SK-N-SH (cell line): Measurements from ENCODE around the gene CPA3. TPM values are rescaled to one million over a fixed set of nuclear protein-coding genes. Genes with fewer than 3 reads are reported as not detected.

Experiments used
- CTCF ChIA-PET: fragments of 300-600, 350-600 bp; formaldehyde crosslinking; extraction: SDS; loops from one replicate; lab custom pipeline; 2021; lab: Yijun Ruan, JAX
- POLR2A ChIA-PET: fragments of 350-600 bp; sonication (Branson Sonifier 250); formaldehyde crosslinking; extraction: SDS; loops from one replicate; lab custom pipeline; 2020; ENCODE audit warnings: antibody characterized with exemption, inconsistent platforms; lab: Yijun Ruan, JAX
- DNase-seq: peaks from one replicate; pipeline ENCODE4 v3.0.0; 2012
- H2AFZ ChIP-seq: fragments of 200-600 bp; sonication (generic); 2 replicates; pipeline ENCODE4 v1.8.1; 2016; ENCODE audit warnings: antibody characterized with exemption, mild to moderate bottlenecking, low read depth
- H3F3A ChIP-seq: fragments of 200-600 bp; sonication (generic); replicated peaks from 2 replicates; pipeline ENCODE3; 2016; ENCODE audit warnings: antibody characterized with exemption, mild to moderate bottlenecking; ENCODE audit not compliant: insufficient read depth
- H3K27ac ChIP-seq, 2 experiments: fragments of 200-500 bp in 1 of 2; fragments of 200-600 bp in 1 of 2; sonication (Bioruptor generic) in 1 of 2; sonication (generic), shearing (Covaris generic) in 1 of 2; 2 replicates each; pipeline versions ENCODE4 v1.5.1 to v1.6.1; 2014 to 2016; ENCODE audit warnings: low read depth in 2 of 2, inconsistent platforms in 1 of 2, low read length in 1 of 2, mild to moderate bottlenecking in 1 of 2, mixed read lengths in 1 of 2
- H3K27me3 ChIP-seq: fragments of 200-600 bp; sonication (generic), shearing (Covaris generic); 2 replicates; pipeline ENCODE4 v1.6.1; 2016; ENCODE audit warnings: mixed run types; ENCODE audit not compliant: insufficient read depth
- H3K36me3 ChIP-seq, 2 experiments: fragments of 200-500 bp in 1 of 2; fragments of 200-600 bp in 1 of 2; sonication (Bioruptor generic) in 1 of 2; sonication (generic) in 1 of 2; replicated peaks in 1 of 2; 2 replicates each; pipeline versions ENCODE3 to v1.5.1; 2014 to 2016; ENCODE audit warnings: low read length in 1 of 2, mild to moderate bottlenecking in 1 of 2; ENCODE audit not compliant: insufficient read depth in 2 of 2, control insufficient read depth in 1 of 2
- H3K4me1 ChIP-seq, 2 experiments: fragments of 200-500 bp in 1 of 2; fragments of 200-600 bp in 1 of 2; sonication (Bioruptor generic) in 1 of 2; sonication (generic), shearing (Covaris generic) in 1 of 2; 2 replicates each; pipeline versions ENCODE4 v1.5.1 to v1.6.1; 2014 to 2016; ENCODE audit warnings: low read depth in 1 of 2, low read length in 1 of 2, mixed run types in 1 of 2; ENCODE audit not compliant: insufficient read depth in 2 of 2, control insufficient read depth in 1 of 2
- H3K4me2 ChIP-seq: fragments of 200-600 bp; sonication (generic), shearing (Covaris generic); 2 replicates; pipeline ENCODE4 v1.6.1; 2017; ENCODE audit warnings: mixed run types
- H3K4me3 ChIP-seq, 2 experiments: fragments of 200-500 bp in 1 of 2; fragments of 200-600 bp in 1 of 2; sonication (Bioruptor generic) in 1 of 2; sonication (generic), shearing (Covaris generic) in 1 of 2; 2 replicates each; pipeline versions ENCODE4 v1.5.1 to v1.8.1; 2014 to 2016; ENCODE audit warnings: low read depth in 2 of 2, inconsistent platforms in 1 of 2, low read length in 1 of 2, mild to moderate bottlenecking in 1 of 2, mixed read lengths in 1 of 2, moderate library complexity in 1 of 2
- H3K79me2 ChIP-seq: fragments of 200-600 bp; sonication (generic); 2 replicates; pipeline ENCODE4 v1.8.1; 2017; ENCODE audit warnings: mild to moderate bottlenecking; ENCODE audit not compliant: insufficient read depth
- H3K9ac ChIP-seq: fragments of 200-600 bp; sonication (generic); 2 replicates; pipeline ENCODE4 v1.6.1; 2017; ENCODE audit warnings: mixed run types
- H3K9me2 ChIP-seq: fragments of 200-600 bp; sonication (generic); 2 replicates; pipeline ENCODE4 v1.6.1; 2017; ENCODE audit warnings: mixed run types
- H3K9me3 ChIP-seq: fragments of 200-600 bp; sonication (generic); 2 replicates; pipeline ENCODE4 v1.6.1; 2017; ENCODE audit warnings: mixed run types, mild to moderate bottlenecking, moderate library complexity
- H4K20me1 ChIP-seq: fragments of 200-600 bp; sonication (generic); 2 replicates; pipeline ENCODE4 v1.6.1; 2017; ENCODE audit warnings: mild to moderate bottlenecking, mixed run types; ENCODE audit not compliant: insufficient read depth
- CHD2 ChIP-seq: fragments of 150-350 bp; IDR thresholded peaks from 2 replicates; pipeline ENCODE4 v1.6.1; 2018; ENCODE audit warnings: low read length; ENCODE audit not compliant: partially characterized antibody
- ELF1 ChIP-seq: IDR thresholded peaks from 2 replicates; pipeline ENCODE4 v1.4.0; 2012
- EP300 ChIP-seq, 2 experiments: IDR thresholded peaks; 2 replicates each; pipeline versions ENCODE4 v1.4.0 to v1.6.1; 2012; ENCODE audit warnings: borderline replicate concordance in 1 of 2, low read depth in 1 of 2, low read length in 1 of 2
- EZH2phosphoT487 ChIP-seq: fragments of 200-600 bp; sonication (generic); IDR thresholded peaks from 2 replicates; pipeline ENCODE4 v1.6.1; 2017; ENCODE audit warnings: low read depth, mixed run types, mild to moderate bottlenecking, antibody characterized with exemption, moderate library complexity, borderline replicate concordance
- FOSL2 ChIP-seq: IDR thresholded peaks from 2 replicates; pipeline ENCODE4 v1.4.0; 2012; ENCODE audit warnings: low read depth, mild to moderate bottlenecking, moderate library complexity, borderline replicate concordance
- FOXM1 ChIP-seq: IDR thresholded peaks from 2 replicates; pipeline ENCODE4 v1.4.0; 2012; ENCODE audit warnings: low read depth, mild to moderate bottlenecking
- GABPA ChIP-seq: IDR thresholded peaks from 2 replicates; pipeline ENCODE4 v1.4.0; 2012; ENCODE audit warnings: low read depth, mild to moderate bottlenecking
- GATA2 ChIP-seq: sonication (generic); formaldehyde crosslinking; IDR thresholded peaks from 2 replicates; pipeline ENCODE4 v1.5.0; 2020; ENCODE audit warnings: mild to moderate bottlenecking, missing genetic modification reagents
- MEF2A ChIP-seq: IDR thresholded peaks from 2 replicates; pipeline ENCODE4 v1.4.0; 2012; ENCODE audit warnings: low read depth, borderline replicate concordance
- NFIC ChIP-seq: IDR thresholded peaks from 2 replicates; pipeline ENCODE4 v1.4.0; 2012; ENCODE audit warnings: borderline replicate concordance
- RAD21 ChIP-seq: IDR thresholded peaks from 2 replicates; pipeline ENCODE4 v1.6.1; 2012; ENCODE audit warnings: mild to moderate bottlenecking, low read length
- RCOR1 ChIP-seq: fragments of 150-350 bp; IDR thresholded peaks from 2 replicates; pipeline ENCODE4 v1.6.1; 2017; ENCODE audit warnings: antibody characterized with exemption, low read length
- RFX5 ChIP-seq: IDR thresholded peaks from 2 replicates; pipeline ENCODE4 v1.6.1; 2012; ENCODE audit warnings: mild to moderate bottlenecking, improper control_type of control experiment, low read length
- SIN3A ChIP-seq: IDR thresholded peaks from 2 replicates; pipeline ENCODE4 v1.6.1; 2012; ENCODE audit warnings: low read depth, mild to moderate bottlenecking, low read length, moderate library complexity, borderline replicate concordance
- SMC3 ChIP-seq: IDR thresholded peaks from 2 replicates; pipeline ENCODE4 v1.6.1; 2012; ENCODE audit warnings: low read depth, low read length, improper control_type of control experiment
- TAF1 ChIP-seq: IDR thresholded peaks from 2 replicates; pipeline ENCODE4 v1.6.1; 2012; ENCODE audit warnings: low read depth, mild to moderate bottlenecking, low read length, moderate library complexity, borderline replicate concordance
- TCF12 ChIP-seq: IDR thresholded peaks from 2 replicates; pipeline ENCODE4 v1.4.0; 2012
- YY1 ChIP-seq: IDR thresholded peaks from 2 replicates; pipeline ENCODE4 v1.4.0; 2012; ENCODE audit warnings: low read depth, mild to moderate bottlenecking
- WGBS: methylation state at CpG from one replicate; pipeline ENCODE4 v1.1.6; 2017; ENCODE audit warnings: low lambda C conversion rate; 5-methylcytosine and 5-hydroxymethylcytosine counted together
- polyA plus RNA-seq, 3 experiments: library from polyadenylated mRNA; depleted of rRNA; stranded (reverse); fragments of >200 nt; gene quantifications; 2 replicates each; pipeline ENCODE4 v1.2.3, GENCODE V29; 2012
- TF ChIP-seq, protein P1 (sequence below): IDR thresholded peaks from 2 replicates; pipeline ENCODE4 v1.4.0; 2012; ENCODE audit warnings: low read depth, borderline replicate concordance
- TF ChIP-seq, protein P2 (sequence below): IDR thresholded peaks from 2 replicates; pipeline ENCODE4 v1.6.1; 2012; ENCODE audit warnings: mild to moderate bottlenecking, low read depth, low read length, moderate library complexity
- TF ChIP-seq, protein P3 (sequence below): IDR thresholded peaks from 2 replicates; pipeline ENCODE4 v1.4.0; 2012; ENCODE audit warnings: low read depth, borderline replicate concordance

Gene CPA3
- polyA plus RNA-seq, 1 of the 3 experiments (the other 2 are of a cell fraction) = not detected

DNA sequence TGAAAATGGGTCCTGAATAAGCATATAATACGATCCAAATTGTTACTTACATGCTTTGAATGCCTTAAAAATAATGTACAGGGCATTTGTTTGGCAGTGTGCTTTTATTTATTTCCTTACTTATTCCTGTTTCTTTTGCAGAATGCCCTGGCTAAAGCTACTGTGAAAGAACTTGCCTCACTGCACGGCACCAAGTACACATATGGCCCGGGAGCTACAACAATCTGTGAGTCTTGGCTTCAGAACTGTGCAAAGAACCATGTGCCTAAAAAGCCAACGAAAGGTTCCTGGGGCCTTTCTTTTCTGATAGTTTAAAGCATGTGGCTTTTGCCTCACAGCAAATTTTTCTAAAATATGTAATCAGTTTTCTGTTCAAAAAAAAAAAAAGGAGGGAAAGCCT, 7.8 kb upstream of the CPA3 start:
- DNase-seq = no peak

DNA sequence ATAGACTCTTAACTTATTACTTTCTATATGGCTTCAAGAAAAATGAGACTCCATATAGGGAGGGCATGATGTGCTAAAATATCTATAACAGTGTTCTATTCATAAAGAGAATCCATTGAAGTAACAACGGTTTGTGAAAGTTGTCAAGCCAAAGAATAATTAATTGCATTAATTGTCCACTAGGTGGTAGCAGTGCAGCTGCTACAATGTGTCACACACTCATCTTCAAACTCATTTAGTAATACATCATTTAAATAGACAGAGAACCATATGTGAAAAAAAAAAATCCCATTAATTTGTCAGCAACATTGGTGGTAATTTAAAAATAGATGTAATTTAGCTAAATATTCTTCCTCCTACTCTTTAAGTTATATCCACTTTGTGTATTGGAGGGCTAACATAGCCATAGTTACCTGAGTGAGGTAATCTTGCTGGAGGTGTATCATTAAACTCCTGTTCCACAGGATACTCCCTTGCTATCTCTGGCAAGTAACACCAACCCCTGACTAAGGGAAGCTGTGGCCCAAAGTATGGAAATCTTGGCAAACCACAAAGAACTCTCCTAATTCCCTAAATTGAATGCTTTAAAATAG, 3.7 kb upstream of the CPA3 start:
- 16% methylated on average over 1 of the region's 1 CpG for WGBS
- TF ChIP-seq SMC3 (peak; percentile 83), ELF1 (no peak), GABPA (no peak), FOSL2 (no peak), YY1 (no peak), NFIC (no peak), RCOR1 (no peak), MEF2A (no peak), CHD2 (no peak), RFX5 (no peak), RAD21 (peak; percentile 80), GATA2 (CRISPR knock-in tag) (no peak), TAF1 (no peak)
- TF ChIP-seq, protein P1, sequence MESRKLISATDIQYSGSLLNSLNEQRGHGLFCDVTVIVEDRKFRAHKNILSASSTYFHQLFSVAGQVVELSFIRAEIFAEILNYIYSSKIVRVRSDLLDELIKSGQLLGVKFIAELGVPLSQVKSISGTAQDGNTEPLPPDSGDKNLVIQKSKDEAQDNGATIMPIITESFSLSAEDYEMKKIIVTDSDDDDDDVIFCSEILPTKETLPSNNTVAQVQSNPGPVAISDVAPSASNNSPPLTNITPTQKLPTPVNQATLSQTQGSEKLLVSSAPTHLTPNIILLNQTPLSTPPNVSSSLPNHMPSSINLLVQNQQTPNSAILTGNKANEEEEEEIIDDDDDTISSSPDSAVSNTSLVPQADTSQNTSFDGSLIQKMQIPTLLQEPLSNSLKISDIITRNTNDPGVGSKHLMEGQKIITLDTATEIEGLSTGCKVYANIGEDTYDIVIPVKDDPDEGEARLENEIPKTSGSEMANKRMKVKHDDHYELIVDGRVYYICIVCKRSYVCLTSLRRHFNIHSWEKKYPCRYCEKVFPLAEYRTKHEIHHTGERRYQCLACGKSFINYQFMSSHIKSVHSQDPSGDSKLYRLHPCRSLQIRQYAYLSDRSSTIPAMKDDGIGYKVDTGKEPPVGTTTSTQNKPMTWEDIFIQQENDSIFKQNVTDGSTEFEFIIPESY = no peak

More for the DNA sequence above, 7.8 kb upstream of the CPA3 start:
- Histone ChIP-seq H3K4me3 (no peak overlapping the region), H3K79me2 (no peaks in the 10 kb centered on the region), H2AFZ (no peak overlapping the region), H3K4me1 (no peaks in the 10 kb centered on the region), H3K36me3 (no peaks in the 10 kb centered on the region), H3K27ac (no peak overlapping the region), H3F3A (no peaks in the 10 kb centered on the region)
- WGBS = 62% methylated on average over 4 of the region's 4 CpGs
- TF ChIP-seq, protein P2, sequence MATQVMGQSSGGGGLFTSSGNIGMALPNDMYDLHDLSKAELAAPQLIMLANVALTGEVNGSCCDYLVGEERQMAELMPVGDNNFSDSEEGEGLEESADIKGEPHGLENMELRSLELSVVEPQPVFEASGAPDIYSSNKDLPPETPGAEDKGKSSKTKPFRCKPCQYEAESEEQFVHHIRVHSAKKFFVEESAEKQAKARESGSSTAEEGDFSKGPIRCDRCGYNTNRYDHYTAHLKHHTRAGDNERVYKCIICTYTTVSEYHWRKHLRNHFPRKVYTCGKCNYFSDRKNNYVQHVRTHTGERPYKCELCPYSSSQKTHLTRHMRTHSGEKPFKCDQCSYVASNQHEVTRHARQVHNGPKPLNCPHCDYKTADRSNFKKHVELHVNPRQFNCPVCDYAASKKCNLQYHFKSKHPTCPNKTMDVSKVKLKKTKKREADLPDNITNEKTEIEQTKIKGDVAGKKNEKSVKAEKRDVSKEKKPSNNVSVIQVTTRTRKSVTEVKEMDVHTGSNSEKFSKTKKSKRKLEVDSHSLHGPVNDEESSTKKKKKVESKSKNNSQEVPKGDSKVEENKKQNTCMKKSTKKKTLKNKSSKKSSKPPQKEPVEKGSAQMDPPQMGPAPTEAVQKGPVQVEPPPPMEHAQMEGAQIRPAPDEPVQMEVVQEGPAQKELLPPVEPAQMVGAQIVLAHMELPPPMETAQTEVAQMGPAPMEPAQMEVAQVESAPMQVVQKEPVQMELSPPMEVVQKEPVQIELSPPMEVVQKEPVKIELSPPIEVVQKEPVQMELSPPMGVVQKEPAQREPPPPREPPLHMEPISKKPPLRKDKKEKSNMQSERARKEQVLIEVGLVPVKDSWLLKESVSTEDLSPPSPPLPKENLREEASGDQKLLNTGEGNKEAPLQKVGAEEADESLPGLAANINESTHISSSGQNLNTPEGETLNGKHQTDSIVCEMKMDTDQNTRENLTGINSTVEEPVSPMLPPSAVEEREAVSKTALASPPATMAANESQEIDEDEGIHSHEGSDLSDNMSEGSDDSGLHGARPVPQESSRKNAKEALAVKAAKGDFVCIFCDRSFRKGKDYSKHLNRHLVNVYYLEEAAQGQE = no peak
- TF ChIP-seq YY1 (no peak), EP300 (IDR thresholded peaks at IDR 0.05; ENCODE audit: borderline replicate concordance in 1 of 2, low read depth in 1 of 2, low read length in 1 of 2) (no peak), SIN3A (no peak), EZH2phosphoT487 (no peak), NFIC (no peak), TCF12 (no peak), MEF2A (no peak), FOXM1 (no peak), ELF1 (no peak), GABPA (no peak)
- TF ChIP-seq, protein P3, sequence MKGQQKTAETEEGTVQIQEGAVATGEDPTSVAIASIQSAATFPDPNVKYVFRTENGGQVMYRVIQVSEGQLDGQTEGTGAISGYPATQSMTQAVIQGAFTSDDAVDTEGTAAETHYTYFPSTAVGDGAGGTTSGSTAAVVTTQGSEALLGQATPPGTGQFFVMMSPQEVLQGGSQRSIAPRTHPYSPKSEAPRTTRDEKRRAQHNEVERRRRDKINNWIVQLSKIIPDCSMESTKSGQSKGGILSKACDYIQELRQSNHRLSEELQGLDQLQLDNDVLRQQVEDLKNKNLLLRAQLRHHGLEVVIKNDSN = no peak
- TF ChIP-seq, all 33 proteins: peak for 0
- Histone ChIP-seq H3K9ac (no peak overlapping the region), H3K4me2 (no peak overlapping the region), H3K9me2 (no peaks in the 10 kb centered on the region), H4K20me1 (no peaks in the 10 kb centered on the region), H3K9me3 (no peaks in the 10 kb centered on the region), H3K27me3 (no peaks in the 10 kb centered on the region)
- ChIA-PET CTCF (interaction anchor here (1.2 kb wide), 1 partner anchor 86 kb away, joined by 4 read pairs; no protein-coding TSS in a partner anchor), POLR2A (no interaction called here)

More for the DNA sequence above, 3.7 kb upstream of the CPA3 start:
- Histone ChIP-seq H3K27ac (no peak overlapping the region), H3K79me2 (no peaks in the 10 kb centered on the region), H3K9me3 (no peaks in the 10 kb centered on the region), H3K4me2 (no peak overlapping the region), H3K9ac (no peak overlapping the region), H3K36me3 (no peaks in the 10 kb centered on the region), H3K27me3 (no peaks in the 10 kb centered on the region), H2AFZ (no peak overlapping the region), H3F3A (no peaks in the 10 kb centered on the region), H4K20me1 (no peaks in the 10 kb centered on the region), H3K4me3 (no peak overlapping the region; a peak in 1 of 4 replicates), H3K4me1 (no peaks in the 10 kb centered on the region), H3K9me2 (no peaks in the 10 kb centered on the region)
- POLR2A ChIA-PET = no interaction called here
- CTCF ChIA-PET = interaction anchor here (0.6 to 4.9 kb wide), 29 partner anchors 8 to 1043 kb away, joined by 3 to 93 read pairs (median 4); no protein-coding TSS in a partner anchor
- DNase-seq = peak; percentile 39
